ENCODE measurements around the gene PLCB4. TPM values are rescaled to one million over a fixed set of nuclear protein-coding genes. Genes with fewer than 3 reads are reported as not detected.

Gene PLCB4
- total RNA-seq, 1 donor from 2014 or later: 1.6 TPM

DNA sequence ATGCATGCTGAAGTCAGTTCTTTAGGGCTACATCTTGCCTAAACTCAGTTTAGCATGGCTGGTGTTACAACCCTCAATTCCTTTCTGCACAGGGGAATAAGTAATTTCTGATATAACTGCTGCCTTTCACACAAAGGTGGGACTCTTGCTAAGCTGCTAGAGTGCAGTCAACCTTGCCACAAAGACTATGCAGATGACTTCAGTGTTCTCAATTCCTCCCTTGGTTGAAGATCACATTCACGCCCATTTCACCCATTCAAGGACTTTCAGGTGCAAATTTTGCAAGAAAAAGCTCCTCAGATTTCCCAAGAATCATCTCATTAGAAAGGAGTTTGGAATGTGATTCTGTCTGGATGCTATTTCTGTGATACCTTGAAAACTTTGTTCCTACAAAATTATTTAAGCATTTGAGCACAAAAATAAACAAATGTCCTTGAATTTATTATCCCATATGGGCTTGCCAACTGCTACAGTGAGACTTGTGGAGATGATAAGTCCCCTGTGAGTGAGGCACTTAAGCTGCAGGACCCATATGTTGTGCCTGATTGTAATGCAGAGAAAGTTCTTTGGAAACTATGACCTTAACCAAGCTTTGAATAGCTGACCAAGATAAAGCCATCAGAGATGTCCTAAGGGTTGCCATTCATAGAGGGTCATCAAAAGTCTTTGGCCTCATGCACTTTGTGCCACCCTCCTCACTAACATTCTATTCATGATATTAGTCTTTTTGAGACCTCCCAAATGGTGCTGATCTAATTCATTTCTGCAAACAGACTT, 111.8 kb downstream of the PLCB4 start:
- FAIRE-seq: no peak

GRCh38 chr20:9185511-9185910, 116.6 kb downstream of the PLCB4 start:
- DNase-seq (ENCODE audit: low read depth) (peak; percentile 4), FAIRE-seq (no peak)
- H3K27me3 ChIP-seq (ENCODE audit: control insufficient read depth, insufficient read depth, low read length): no peaks in the 10 kb centered on the region
- H3K36me3 ChIP-seq (ENCODE audit: control insufficient read depth, insufficient read depth, low read length): no peaks in the 10 kb centered on the region
- H3K4me3 ChIP-seq (ENCODE audit: low read depth, low read length): no peak overlapping the region
- TF ChIP-seq, protein P1, sequence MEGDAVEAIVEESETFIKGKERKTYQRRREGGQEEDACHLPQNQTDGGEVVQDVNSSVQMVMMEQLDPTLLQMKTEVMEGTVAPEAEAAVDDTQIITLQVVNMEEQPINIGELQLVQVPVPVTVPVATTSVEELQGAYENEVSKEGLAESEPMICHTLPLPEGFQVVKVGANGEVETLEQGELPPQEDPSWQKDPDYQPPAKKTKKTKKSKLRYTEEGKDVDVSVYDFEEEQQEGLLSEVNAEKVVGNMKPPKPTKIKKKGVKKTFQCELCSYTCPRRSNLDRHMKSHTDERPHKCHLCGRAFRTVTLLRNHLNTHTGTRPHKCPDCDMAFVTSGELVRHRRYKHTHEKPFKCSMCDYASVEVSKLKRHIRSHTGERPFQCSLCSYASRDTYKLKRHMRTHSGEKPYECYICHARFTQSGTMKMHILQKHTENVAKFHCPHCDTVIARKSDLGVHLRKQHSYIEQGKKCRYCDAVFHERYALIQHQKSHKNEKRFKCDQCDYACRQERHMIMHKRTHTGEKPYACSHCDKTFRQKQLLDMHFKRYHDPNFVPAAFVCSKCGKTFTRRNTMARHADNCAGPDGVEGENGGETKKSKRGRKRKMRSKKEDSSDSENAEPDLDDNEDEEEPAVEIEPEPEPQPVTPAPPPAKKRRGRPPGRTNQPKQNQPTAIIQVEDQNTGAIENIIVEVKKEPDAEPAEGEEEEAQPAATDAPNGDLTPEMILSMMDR (IDR thresholded peaks at IDR 0.05; ENCODE audit: insufficient read depth, low read length, severe bottlenecking): no peak

More for the DNA sequence above, 111.8 kb downstream of the PLCB4 start:
- no peaks in the 10 kb centered on the region for H3K36me3 ChIP-seq (ENCODE audit: control insufficient read depth, insufficient read depth, low read length)
- no peak for DNase-seq (ENCODE audit: low read depth)
- H3K27me3 ChIP-seq (ENCODE audit: control insufficient read depth, insufficient read depth, low read length): no peaks in the 10 kb centered on the region
- TF ChIP-seq, protein P1 (IDR thresholded peaks at IDR 0.05; ENCODE audit: insufficient read depth, low read length, severe bottlenecking): no peak
- H3K4me3 ChIP-seq (ENCODE audit: low read depth, low read length): no peak overlapping the region

GRCh38 chr20:9186396-9186795, 117.5 kb downstream of the PLCB4 start:
- TF ChIP-seq, protein P1 (IDR thresholded peaks at IDR 0.05; ENCODE audit: insufficient read depth, low read length, severe bottlenecking): no peak
- DNase-seq (ENCODE audit: low read depth): no peak
- FAIRE-seq: no peak
- H3K36me3 ChIP-seq (ENCODE audit: control insufficient read depth, insufficient read depth, low read length): no peaks in the 10 kb centered on the region
- H3K27me3 ChIP-seq (ENCODE audit: control insufficient read depth, insufficient read depth, low read length): no peaks in the 10 kb centered on the region
- H3K4me3 ChIP-seq (ENCODE audit: low read depth, low read length): no peak overlapping the region

DNA sequence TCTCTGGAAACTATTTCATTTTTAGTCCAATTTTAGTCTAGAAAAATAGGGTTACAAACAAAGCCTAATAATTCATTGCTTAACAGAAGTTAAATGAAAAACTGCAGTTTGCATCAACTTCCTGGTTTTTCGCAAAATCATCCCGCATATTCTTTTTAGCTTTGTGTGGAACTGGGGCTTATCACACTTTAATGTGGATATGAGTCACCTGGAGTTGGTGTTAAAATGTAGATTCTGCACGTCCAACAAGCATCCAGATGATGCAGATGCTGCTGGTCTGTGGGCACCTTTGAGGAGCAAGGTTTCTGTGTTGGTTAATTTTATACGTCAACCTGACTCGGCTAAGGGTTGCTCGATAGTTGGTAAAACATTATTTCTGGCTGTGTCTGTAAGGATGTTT, 126.1 kb downstream of the PLCB4 start:
- Histone ChIP-seq H3K36me3 (ENCODE audit: control insufficient read depth, insufficient read depth, low read length) (no peaks in the 10 kb centered on the region), H3K4me3 (ENCODE audit: low read depth, low read length) (no peak overlapping the region), H3K27me3 (ENCODE audit: control insufficient read depth, insufficient read depth, low read length) (no peaks in the 10 kb centered on the region)
- TF ChIP-seq, protein P1 (IDR thresholded peaks at IDR 0.05; ENCODE audit: insufficient read depth, low read length, severe bottlenecking): no peak
- DNase-seq (ENCODE audit: low read depth): no peak
- no peak for FAIRE-seq

GRCh38 chr20:9196110-9196509, 127.2 kb downstream of the PLCB4 start:
- H3K27me3 ChIP-seq (ENCODE audit: control insufficient read depth, insufficient read depth, low read length): no peaks in the 10 kb centered on the region
- no peak for FAIRE-seq
- no peak overlapping the region for H3K4me3 ChIP-seq (ENCODE audit: low read depth, low read length)
- DNase-seq (ENCODE audit: low read depth): no peak
- TF ChIP-seq, protein P1 (IDR thresholded peaks at IDR 0.05; ENCODE audit: insufficient read depth, low read length, severe bottlenecking): no peak
- H3K36me3 ChIP-seq (ENCODE audit: control insufficient read depth, insufficient read depth, low read length): no peaks in the 10 kb centered on the region

- TF ChIP-seq, protein P1 (IDR thresholded peaks at IDR 0.05; ENCODE audit: insufficient read depth, low read length, severe bottlenecking): no peak
- no peak for DNase-seq (ENCODE audit: low read depth)
- H3K4me3 ChIP-seq (ENCODE audit: low read depth, low read length): no peak overlapping the region
- H3K36me3 ChIP-seq (ENCODE audit: control insufficient read depth, insufficient read depth, low read length): no peaks in the 10 kb centered on the region
- no peaks in the 10 kb centered on the region for H3K27me3 ChIP-seq (ENCODE audit: control insufficient read depth, insufficient read depth, low read length)
- no peak for FAIRE-seq
Observed at GRCh38 chr20:9198460-9198859, 129.6 kb downstream of the PLCB4 start.
